NOMO-1 treated with DMSO at 0.1 percent for 48 hours (cell line): ENCODE data around the gene FOXS1.

Source experiments
- DNase-seq: peaks from one replicate; lab custom pipeline; 2025; ENCODE audit not compliant: unreplicated experiment; lab: John Stamatoyannopoulos, UW

The FOXS1 gene

GRCh38 chr20:31845300-31845863 lies at the start of gene FOXS1:
FOXS1 (minus strand) TSS chr20:31845604; CDS start chr20:31845542, 62 bp downstream.
- DNase-seq: no peak

- no peak for DNase-seq
Measured at GRCh38 chr20:31890646-31891045, 45.2 kb upstream of the FOXS1 start.

DNA sequence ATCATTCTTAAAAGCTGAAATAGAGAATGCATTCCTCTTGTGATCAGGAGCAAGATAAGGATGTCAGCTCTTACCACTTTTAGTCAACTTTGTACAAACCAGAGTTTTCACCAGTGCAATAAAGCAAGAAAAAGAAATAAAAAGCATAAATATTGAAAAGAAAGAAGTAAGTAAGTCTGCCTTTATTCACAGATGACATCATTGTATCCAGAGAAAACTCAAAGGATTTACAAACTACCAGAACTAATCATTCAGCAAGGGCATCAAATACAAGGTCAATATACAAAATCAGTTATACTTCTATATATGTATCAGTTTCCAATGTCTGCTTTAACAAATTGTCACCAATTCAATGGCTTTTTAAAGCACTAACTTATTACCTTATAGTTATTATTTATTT lies 38.4 kb upstream of the FOXS1 start:
- DNase-seq: no peak

- DNase-seq: no peak
Measured at GRCh38 chr20:31881945-31882344, 36.5 kb upstream of the FOXS1 start.

DNA sequence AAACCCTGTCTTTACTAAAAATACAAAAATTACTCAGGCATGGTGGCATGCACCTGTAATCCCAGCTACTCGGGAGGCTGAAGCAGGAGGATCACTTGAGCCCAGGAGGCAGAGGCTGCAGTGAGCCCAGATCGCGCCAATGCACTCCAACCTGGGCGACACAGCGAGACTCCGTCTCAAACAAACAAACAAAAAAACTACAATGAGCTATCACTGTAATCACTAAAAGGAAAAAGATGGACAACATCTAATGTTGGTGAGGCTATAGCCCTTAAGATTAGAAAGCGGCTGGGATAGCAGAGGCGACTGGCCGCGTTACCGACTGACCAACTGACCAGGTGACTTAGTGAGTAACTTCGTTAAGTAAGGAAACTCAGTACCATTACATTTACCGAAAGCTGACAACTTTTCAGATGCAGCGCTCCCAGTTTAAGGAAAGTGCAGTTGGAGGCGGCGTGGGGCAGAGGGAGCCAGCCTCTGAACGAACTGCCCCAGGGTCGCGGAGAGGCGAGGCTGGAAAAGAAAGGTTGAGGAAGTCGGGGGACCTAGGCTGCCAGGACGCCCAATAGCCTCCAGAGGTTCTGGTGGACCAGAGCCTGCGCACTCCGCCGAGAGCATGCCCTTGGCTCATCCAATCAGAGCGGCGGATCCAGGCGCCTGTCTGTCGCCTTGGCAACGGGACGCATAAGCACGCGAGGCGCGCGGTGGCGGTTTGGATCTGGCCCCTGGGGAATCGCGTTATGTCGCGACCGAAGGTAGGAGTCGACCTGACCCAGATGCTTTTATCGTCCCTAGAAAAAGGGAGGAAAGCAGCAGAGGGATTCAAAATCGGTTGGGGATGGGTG lies 34.0 kb upstream of the FOXS1 start:
- DNase-seq: peak; percentile 80

- DNase-seq: no peak
Measured at GRCh38 chr20:31877684-31878083, 32.3 kb upstream of the FOXS1 start.

DNA sequence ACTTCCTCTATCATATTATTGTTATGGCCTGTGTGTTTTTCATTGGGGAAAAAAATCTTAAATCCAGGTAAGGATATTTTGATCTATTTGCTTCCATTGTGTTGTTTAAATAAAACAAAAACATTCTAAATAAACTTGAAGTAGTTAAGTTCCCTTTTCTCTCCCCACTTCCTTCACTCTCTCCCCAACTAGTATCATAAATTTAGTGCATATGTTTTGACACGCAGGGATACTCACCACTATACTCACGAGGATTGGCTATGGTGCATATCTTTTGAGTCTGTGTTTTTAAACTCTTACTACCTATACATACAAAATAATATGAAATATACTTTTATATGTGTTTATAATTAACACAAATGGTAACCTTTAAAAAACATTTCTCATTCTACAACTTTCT lies 30.3 kb upstream of the FOXS1 start:
- DNase-seq: peak; percentile 45

GRCh38 chr20:31872406-31872805 lies 27.0 kb upstream of the FOXS1 start:
- no peak for DNase-seq

DNA sequence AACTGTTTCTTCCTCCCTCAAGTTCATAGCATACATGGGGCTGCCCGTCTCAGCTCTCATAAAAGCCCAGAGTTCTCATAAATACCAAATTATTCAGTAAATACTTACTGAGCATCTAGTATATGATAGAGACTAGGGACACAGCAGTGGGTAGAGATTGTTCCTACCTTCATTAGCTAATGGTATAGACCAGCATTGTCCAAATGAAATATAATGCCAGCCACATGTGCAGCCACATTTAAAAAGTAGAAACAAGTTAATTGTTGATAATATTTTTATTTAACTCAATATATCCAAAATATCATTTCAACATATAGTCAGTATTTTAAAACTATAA lies 26.2 kb upstream of the FOXS1 start:
- no peak for DNase-seq

- DNase-seq: no peak
Measured at GRCh38 chr20:31870726-31871617, 25.6 kb upstream of the FOXS1 start.

DNA sequence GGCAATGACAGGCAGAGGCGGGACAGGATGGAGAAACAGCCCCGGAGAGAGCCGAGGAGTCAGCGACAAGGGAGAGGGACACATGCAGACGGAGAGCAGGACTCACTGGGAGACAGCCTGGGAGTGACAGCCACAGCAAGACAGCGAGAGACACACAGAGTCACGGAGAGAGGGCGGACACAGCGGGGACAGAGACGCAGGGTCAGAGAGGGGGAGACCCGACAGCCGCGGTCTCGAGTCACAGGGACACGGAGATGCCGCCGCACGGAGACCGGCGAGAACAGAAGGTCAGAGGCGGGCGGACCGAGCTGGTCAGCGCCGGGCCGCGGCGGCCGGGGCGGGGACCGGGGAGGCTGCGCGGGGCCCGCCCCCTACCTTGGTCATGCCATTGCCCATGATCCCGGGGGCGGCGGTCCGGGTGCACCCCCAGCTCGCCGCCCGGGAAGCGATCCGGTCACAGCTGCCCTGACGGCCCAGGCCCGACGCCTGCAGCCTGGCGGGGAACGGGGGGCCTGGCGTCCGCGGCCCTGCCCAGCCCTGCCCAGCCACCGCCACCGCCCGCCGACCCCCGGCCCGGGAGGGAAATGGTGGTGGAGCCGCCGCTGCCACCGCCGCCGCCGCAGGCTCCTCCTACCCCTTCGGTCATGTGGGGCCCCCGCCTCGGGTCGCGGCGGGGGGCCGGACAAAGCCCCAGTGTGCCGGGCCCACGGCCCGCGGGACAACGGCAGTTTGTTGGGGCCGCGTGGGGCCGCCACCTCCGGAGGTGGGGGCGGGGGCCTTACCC lies 24.7 kb upstream of the FOXS1 start, which contains the start of the genes DUSP15 and TTLL9:
Gene DUSP15 (minus strand): TSS at position 586 of the 784 bp plus-strand sequence. CDS start 190 bp downstream, at position 396.
Gene TTLL9 (plus strand): TSS at position 693 of the 784 bp plus-strand sequence. CDS start 493 bp downstream, outside the sequence.
- DNase-seq: no peak

- DNase-seq: no peak
Measured at GRCh38 chr20:31869673-31869941, 24.2 kb upstream of the FOXS1 start.

- DNase-seq: no peak
Measured at GRCh38 chr20:31868853-31869672, 23.7 kb upstream of the FOXS1 start.

GRCh38 chr20:31866221-31866620 lies 20.8 kb upstream of the FOXS1 start:
- no peak for DNase-seq

DNA sequence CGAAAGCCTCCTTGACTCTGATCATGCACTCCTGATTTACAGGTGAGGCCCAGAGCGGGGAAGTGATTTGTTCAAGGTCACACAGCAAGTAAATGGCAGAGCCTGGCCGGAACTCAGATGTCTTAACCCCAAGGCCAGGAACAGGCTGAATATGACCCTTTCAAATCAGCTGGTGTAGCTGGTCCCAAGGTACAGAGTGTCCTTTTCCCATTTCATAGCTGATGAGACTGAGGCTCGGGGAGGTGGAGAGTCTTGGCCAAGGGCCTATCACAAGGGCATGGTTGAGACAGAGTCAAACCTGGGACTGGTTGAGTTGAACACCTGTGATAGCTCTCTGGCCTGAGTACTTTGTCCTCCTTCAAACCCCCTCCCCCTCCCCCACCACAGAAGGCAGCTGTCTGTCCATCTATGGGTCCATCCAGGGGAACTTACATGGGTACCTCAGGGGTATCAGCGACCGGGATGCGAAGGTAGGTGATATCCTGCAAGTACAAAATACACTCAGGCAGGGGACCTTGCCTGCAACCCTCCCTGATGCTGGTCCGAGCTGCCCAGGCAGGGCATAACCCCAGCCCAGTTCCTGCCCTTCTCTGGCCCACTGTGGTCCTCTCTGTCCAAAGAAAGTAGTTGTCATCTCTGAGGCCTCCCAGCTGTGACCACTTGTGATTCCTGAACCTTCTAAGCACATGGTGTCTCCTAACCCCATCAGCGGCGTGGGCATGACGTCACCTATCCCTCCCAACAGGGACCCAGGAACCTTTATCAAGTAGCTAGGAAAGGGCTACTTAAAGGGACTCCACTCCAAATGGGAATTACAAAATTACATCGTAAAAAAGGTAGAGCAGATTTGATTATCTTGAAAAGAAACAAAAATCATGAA lies 19.4 kb upstream of the FOXS1 start:
- no peak for DNase-seq

DNA sequence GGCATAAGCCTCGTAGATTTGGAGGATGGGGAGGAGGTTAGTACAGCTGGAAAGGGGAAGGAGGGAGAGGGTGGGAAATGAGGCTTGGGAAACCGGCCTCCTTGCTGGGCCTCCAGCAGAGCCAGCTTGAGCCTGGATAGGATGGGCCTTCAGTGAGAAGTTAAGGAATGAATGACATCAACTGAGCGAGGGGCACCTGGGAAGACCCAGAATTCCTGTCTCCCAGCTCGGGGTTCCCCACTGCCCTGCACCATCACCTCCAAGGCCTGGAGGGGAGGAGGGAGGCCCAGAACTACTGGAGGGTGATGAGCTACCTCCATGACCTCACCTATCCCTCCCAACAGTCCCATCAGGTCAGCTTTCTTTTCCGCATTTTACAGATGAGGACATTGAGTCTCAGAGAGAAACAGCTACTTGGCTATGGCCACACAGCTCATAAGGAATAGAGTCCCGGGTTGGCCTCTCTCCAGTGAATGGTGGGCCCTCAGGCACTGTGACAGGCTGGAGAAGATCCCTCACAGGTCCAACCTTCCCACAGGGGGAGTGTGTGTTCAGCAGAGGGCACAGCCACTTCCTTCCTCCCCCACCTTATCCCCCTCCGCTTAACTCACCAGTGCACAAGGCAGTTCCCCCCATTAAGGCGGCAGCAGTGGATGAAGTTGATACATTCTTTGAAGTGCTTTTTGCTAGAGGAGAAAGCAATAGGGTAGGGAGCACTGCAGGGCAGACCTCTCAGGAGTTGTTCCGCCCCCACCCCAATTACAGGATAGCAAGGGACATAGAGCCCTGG lies 18.1 kb upstream of the FOXS1 start:
- no peak for DNase-seq

DNA sequence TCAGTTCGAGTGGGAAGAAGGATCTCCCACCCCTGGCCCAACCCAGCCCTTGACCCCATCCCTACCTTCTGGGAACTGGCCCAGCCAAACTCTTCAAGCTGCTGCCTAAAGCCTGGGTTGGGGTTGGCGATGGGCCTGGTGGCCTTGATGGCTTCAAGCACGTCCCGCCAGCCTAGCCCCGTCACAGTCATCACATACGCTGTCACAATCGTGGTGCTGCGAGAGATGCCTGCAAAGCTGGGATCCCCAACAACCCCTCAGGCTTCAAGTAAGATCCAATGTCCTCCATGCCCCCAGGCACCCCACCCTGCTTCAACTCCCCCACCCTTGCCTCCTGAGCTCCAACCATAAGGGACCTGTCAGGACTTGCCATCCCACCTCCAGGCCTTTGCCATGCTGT lies 17.1 kb upstream of the FOXS1 start:
- DNase-seq: no peak

- no peak for DNase-seq
Measured at GRCh38 chr20:31862157-31862470, 16.7 kb upstream of the FOXS1 start.
